MM.1S (cell line): Measurements from ENCODE around the gene FGFR2.

ENCODE experiments used
- DNase-seq: peaks from one replicate; pipeline ENCODE4 v3.0.0-alpha.2; 2015
- H2AFZ ChIP-seq: fragments of 300-600 bp; sonication (generic); 2 replicates; pipeline ENCODE4 v1.6.0; 2016; ENCODE audit warnings: antibody characterized with exemption, low read length
- H3F3A ChIP-seq: fragments of 300-600 bp; sonication (generic); 2 replicates; pipeline ENCODE4 v1.6.1; 2016; ENCODE audit warnings: mild to moderate bottlenecking, antibody characterized with exemption, low read length, moderate library complexity, mixed read lengths; ENCODE audit not compliant: insufficient read depth
- H3K27ac ChIP-seq: fragments of 300-600 bp; sonication (generic); 2 replicates; pipeline ENCODE4 v1.5.1; 2016; ENCODE audit warnings: mild to moderate bottlenecking, low read length
- H3K27me3 ChIP-seq: fragments of 300-600 bp; sonication (generic); replicated peaks from 2 replicates; pipeline ENCODE4 v1.6.0; 2016; ENCODE audit warnings: low read length; ENCODE audit not compliant: insufficient read depth
- H3K36me3 ChIP-seq: fragments of 300-600 bp; sonication (generic); replicated peaks from 2 replicates; pipeline ENCODE4 v1.6.1; 2016; ENCODE audit warnings: mild to moderate bottlenecking, low read length, mixed read lengths; ENCODE audit not compliant: insufficient read depth
- H3K4me1 ChIP-seq: fragments of 300-600 bp; sonication (generic); 2 replicates; pipeline ENCODE4 v1.6.1; 2016; ENCODE audit warnings: low read length, mixed read lengths
- H3K4me2 ChIP-seq: fragments of 300-600 bp; sonication (generic); 2 replicates; pipeline ENCODE4 v1.6.0; 2016; ENCODE audit warnings: low read depth, low read length
- H3K4me3 ChIP-seq: fragments of 300-600 bp; sonication (generic); 2 replicates; pipeline ENCODE4 v1.5.1; 2016; ENCODE audit warnings: low read length, mixed read lengths
- H3K79me2 ChIP-seq: fragments of 300-600 bp; sonication (generic); 2 replicates; pipeline ENCODE4 v1.6.1; 2016; ENCODE audit warnings: mixed run types, low read length, mixed read lengths
- H3K9ac ChIP-seq: fragments of 300-600 bp; sonication (generic); 2 replicates; pipeline ENCODE4 v1.6.1; 2016; ENCODE audit warnings: low read length, mixed read lengths
- H3K9me2 ChIP-seq: fragments of 300-600 bp; sonication (generic); replicated peaks from 2 replicates; pipeline ENCODE4 v1.6.1; 2016; ENCODE audit warnings: mild to moderate bottlenecking, low read length, mixed read lengths; ENCODE audit not compliant: insufficient read depth
- H3K9me3 ChIP-seq: fragments of 300-600 bp; sonication (generic); replicated peaks from 2 replicates; pipeline ENCODE4 v1.6.1; 2016; ENCODE audit warnings: mild to moderate bottlenecking, low read length, mixed read lengths; ENCODE audit not compliant: insufficient read depth
- H4K20me1 ChIP-seq: fragments of 300-600 bp; sonication (generic); 2 replicates; pipeline ENCODE4 v1.6.1; 2016; ENCODE audit warnings: mild to moderate bottlenecking, low read length, moderate library complexity, mixed read lengths; ENCODE audit not compliant: insufficient read depth
- EZH2 ChIP-seq: fragments of 300-600 bp; sonication (generic); optimal IDR thresholded peaks from 2 replicates; pipeline ENCODE3; 2017; ENCODE audit warnings: low read depth, mild to moderate bottlenecking, antibody characterized with exemption, low read length, mixed read lengths
- EZH2phosphoT487 ChIP-seq: fragments of 300-600 bp; sonication (generic); IDR thresholded peaks from 2 replicates; pipeline ENCODE4 v1.6.1; 2018; ENCODE audit warnings: antibody characterized with exemption, low read length
- TF ChIP-seq, protein P1 (sequence below): fragments of 300-600 bp; sonication (generic); IDR thresholded peaks from 2 replicates; pipeline ENCODE4 v1.5.1; 2016; ENCODE audit warnings: antibody characterized with exemption, low read length, mixed read lengths

Gene FGFR2

DNA sequence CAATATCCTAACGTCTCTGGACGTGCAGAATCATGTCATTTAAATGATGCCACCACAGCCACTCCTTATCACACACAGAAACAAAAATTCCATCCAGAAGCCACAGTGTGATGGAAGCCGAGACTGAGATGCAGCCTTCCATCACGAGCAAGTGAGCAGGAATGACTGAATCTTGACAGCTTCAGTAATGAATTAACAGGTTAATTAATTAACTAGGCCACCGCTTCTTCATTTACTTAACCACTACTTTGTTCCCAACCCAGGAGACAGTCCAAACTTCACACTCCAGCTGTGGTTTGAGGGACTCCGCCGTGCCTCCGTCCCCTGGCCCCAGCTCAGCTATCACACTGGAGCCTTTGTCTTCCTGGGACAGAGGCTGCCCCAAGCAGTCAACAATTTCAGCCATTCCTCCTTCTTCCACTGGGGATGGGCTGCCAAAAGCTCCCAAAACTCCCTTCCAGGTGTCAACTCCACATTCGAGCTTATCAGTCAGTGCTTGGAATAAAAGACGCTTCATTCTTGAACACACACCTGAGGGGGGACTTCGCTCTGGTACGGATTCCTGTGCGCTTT is 65.9 kb downstream of the FGFR2 start:
- Histone ChIP-seq H3K9me2 (no peaks in the 10 kb centered on the region), H3F3A (no peaks in the 10 kb centered on the region), H3K4me2 (no peak overlapping the region), H3K9ac (no peak overlapping the region), H3K4me3 (no peak overlapping the region), H3K27ac (no peak overlapping the region), H3K27me3 (no peaks in the 10 kb centered on the region), H3K79me2 (no peaks in the 10 kb centered on the region), H2AFZ (no peak overlapping the region), H3K36me3 (no peaks in the 10 kb centered on the region), H3K4me1 (no peaks in the 10 kb centered on the region), H3K9me3 (no peaks in the 10 kb centered on the region), H4K20me1 (no peaks in the 10 kb centered on the region)
- no peak for DNase-seq
- TF ChIP-seq EZH2: no peak
- TF ChIP-seq EZH2phosphoT487: no peak
- TF ChIP-seq, protein P1, sequence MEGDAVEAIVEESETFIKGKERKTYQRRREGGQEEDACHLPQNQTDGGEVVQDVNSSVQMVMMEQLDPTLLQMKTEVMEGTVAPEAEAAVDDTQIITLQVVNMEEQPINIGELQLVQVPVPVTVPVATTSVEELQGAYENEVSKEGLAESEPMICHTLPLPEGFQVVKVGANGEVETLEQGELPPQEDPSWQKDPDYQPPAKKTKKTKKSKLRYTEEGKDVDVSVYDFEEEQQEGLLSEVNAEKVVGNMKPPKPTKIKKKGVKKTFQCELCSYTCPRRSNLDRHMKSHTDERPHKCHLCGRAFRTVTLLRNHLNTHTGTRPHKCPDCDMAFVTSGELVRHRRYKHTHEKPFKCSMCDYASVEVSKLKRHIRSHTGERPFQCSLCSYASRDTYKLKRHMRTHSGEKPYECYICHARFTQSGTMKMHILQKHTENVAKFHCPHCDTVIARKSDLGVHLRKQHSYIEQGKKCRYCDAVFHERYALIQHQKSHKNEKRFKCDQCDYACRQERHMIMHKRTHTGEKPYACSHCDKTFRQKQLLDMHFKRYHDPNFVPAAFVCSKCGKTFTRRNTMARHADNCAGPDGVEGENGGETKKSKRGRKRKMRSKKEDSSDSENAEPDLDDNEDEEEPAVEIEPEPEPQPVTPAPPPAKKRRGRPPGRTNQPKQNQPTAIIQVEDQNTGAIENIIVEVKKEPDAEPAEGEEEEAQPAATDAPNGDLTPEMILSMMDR: no peak

DNA sequence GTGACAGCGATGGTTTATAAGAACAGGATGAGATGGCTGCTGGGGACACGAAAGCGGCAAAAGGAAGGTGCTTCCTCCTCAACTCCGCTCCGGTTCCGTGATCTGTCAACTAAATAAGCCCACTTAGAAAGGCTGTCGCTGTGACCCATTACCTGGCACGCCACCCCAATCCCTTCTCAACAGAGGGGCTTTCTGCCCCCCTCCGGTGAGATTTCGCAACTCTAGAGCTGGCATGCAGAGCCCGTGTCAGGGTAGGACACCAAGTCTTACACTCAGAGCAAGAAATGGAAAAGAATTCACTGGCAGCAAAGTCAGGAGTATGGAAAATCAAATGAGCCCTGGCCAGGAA is 66.4 kb downstream of the FGFR2 start:
- Histone ChIP-seq H3F3A (no peaks in the 10 kb centered on the region), H3K4me1 (0 out of 2 replicates have a peak, but pooled peaks cover 4% of the 10 kb centered on the region), H2AFZ (no peak overlapping the region), H3K9me3 (no peaks in the 10 kb centered on the region), H3K36me3 (no peaks in the 10 kb centered on the region), H3K9ac (no peak overlapping the region), H3K4me3 (no peak overlapping the region), H3K79me2 (no peaks in the 10 kb centered on the region), H3K27me3 (no peaks in the 10 kb centered on the region), H3K9me2 (no peaks in the 10 kb centered on the region), H4K20me1 (no peaks in the 10 kb centered on the region), H3K27ac (no peak overlapping the region), H3K4me2 (no peak overlapping the region)
- DNase-seq: no peak
- no peak for TF ChIP-seq EZH2
- TF ChIP-seq, protein P1: no peak
- no peak for TF ChIP-seq EZH2phosphoT487

DNA sequence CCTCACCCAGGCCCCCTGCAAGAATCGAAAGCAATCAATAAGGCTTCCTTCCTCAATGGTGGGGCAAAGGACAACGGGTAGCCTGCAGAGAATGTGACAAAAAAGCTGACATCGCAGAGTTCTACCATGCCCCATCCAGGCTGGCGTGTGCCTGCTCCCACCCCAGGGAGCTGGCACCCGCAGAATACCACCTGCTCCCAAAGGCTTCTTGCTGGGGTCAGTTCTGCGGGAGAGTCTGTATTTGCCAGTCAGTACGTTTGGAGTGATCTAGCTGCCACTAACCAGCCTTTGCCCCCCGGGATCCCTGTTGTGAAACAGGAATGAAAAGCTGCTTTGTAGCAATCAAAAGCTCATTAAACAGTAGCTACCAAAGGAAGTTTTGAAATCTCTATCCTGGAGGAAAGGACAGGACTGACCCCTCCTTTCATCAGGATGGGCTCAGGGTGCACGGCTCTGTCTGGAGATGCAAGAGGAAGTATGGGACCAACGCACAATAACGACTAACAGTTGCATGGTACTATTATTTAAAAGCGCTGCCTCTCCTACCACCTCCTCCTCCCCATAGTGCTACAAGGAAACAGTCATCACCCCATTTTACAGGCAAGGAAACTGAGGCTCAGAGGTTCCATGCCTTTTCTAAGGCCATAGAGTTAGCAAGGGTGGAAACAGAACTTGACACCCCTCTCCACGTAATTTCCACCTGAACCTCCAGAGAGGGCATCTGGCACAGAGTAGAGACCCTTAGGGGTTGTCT is 67.0 kb downstream of the FGFR2 start:
- Histone ChIP-seq H3K36me3 (no peaks in the 10 kb centered on the region), H3K27me3 (no peaks in the 10 kb centered on the region), H3K4me2 (no peak overlapping the region), H4K20me1 (no peaks in the 10 kb centered on the region), H3F3A (no peaks in the 10 kb centered on the region), H3K9ac (no peak overlapping the region), H3K9me3 (no peaks in the 10 kb centered on the region), H3K4me1 (0 out of 2 replicates have a peak, but pooled peaks cover 4% of the 10 kb centered on the region), H3K4me3 (no peak overlapping the region), H3K79me2 (no peaks in the 10 kb centered on the region), H3K9me2 (no peaks in the 10 kb centered on the region), H2AFZ (no peak overlapping the region), H3K27ac (no peak overlapping the region)
- TF ChIP-seq, protein P1: no peak
- TF ChIP-seq EZH2phosphoT487 (no peak), EZH2 (no peak)
- no peak for DNase-seq
